NB4 (cell line): ENCODE data around the gene FASTK.

Source experiments
- DNase-seq: peaks from one replicate; pipeline ENCODE4 v3.0.0; 2010; ENCODE audit warnings: low read depth
- H3K4me3 ChIP-seq: one replicate; pipeline ENCODE4 v1.5.1; 2011; ENCODE audit warnings: mild to moderate bottlenecking, low read depth, low read length, moderate library complexity
- MYC ChIP-seq: IDR thresholded peaks from 2 replicates; pipeline ENCODE4 v1.6.1; 2011; ENCODE audit warnings: low read depth, low read length
- POLR2A ChIP-seq: IDR thresholded peaks from 2 replicates; pipeline ENCODE4 v1.6.1; 2011; ENCODE audit warnings: mild to moderate bottlenecking; ENCODE audit not compliant: insufficient read length; ENCODE audit errors: extremely low read depth
- TF ChIP-seq, protein P1 (sequence below): IDR thresholded peaks from one replicate; pipeline ENCODE4 v1.5.1; 2012; ENCODE audit warnings: low read depth, low read length
- TF ChIP-seq, protein P2 (sequence below): IDR thresholded peaks from 2 replicates; pipeline ENCODE4 v1.6.1; 2011; ENCODE audit warnings: low read depth, low read length

The FASTK gene

DNA sequence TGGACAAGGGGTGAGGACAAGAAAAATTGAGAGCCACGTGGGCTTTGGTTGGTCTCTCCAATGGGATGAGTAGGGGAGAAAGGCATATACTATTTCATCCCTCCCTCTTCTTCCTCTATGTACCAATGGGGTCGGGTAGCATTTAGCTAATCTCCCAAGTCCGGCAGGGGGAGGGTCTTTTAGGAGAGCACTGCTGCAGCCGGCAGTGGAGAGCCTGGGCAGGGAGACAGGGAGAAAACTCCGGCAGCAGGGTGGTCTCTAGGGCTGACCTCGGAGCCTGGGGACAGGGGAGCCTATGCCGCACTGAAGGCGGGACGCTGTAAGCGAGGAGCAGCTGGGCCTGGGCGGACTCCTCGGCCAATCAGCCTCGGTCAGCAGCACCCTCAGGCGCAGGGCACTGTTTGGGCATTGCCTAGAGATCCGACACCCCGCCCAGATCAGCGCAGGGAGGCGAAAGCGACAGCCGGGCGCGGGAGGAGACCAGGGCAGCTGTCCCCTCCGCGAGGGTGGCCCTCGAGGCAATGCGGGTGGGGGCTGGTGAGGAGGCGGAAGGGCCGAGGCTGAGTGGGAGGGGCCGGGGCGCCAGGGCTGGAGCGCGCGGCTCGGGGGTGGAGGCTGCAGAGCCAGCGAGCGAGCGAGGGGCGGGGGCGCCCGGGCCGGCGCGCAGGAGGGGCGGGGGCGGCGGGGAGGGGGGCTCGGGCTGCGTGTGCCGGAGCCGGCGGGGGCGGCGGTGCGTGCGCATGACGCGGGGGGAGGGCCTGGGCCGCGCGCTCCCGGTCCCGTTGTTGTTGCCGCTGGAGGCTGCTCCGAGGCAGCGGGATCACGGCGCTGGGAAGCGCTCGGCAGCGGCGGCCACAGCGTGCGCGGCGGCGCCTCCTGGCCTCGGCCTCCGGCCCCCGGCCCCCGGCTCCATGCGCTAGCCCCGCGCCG, 5.3 kb upstream of the FASTK start, which contains the start of gene AGAP3:
AGAP3 (plus strand) TSS at position 785 of the 930 bp plus-strand sequence. CDS start 267 bp downstream, outside the sequence.
- peak within 1 kb of the TSS; percentile 63 for H3K4me3 ChIP-seq
- DNase-seq, result peak; percentile 92

DNA sequence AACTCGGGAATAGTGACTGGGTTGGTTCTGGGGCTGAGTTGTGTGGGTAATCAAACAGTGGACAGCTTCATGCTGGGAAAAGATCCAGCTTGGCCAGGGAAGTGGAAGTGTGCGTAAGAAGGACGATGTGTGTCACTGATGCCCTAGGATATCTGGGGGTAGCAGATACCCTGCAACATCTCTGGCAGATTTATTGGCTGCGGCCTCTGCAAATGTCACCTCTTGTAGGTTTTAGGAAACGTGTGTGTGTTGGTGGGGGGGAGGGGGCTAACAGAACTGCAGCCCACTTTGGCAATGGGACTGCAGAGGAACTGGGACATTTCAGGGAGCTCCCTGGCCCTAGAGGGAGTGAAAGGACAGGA, 4.7 kb upstream of the FASTK start:
- no peak for TF ChIP-seq MYC
- no peak for DNase-seq
- peak overlapping the region; percentile 50 for H3K4me3 ChIP-seq

More for the DNA sequence above, 5.3 kb upstream of the FASTK start, which contains the start of gene AGAP3:
- peak; percentile 79 for TF ChIP-seq MYC
- TF ChIP-seq POLR2A, result peak; percentile 92
- TF ChIP-seq, protein P1, sequence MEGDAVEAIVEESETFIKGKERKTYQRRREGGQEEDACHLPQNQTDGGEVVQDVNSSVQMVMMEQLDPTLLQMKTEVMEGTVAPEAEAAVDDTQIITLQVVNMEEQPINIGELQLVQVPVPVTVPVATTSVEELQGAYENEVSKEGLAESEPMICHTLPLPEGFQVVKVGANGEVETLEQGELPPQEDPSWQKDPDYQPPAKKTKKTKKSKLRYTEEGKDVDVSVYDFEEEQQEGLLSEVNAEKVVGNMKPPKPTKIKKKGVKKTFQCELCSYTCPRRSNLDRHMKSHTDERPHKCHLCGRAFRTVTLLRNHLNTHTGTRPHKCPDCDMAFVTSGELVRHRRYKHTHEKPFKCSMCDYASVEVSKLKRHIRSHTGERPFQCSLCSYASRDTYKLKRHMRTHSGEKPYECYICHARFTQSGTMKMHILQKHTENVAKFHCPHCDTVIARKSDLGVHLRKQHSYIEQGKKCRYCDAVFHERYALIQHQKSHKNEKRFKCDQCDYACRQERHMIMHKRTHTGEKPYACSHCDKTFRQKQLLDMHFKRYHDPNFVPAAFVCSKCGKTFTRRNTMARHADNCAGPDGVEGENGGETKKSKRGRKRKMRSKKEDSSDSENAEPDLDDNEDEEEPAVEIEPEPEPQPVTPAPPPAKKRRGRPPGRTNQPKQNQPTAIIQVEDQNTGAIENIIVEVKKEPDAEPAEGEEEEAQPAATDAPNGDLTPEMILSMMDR, result no peak
- TF ChIP-seq, protein P2, sequence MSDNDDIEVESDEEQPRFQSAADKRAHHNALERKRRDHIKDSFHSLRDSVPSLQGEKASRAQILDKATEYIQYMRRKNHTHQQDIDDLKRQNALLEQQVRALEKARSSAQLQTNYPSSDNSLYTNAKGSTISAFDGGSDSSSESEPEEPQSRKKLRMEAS, result peak; percentile 50

DNA sequence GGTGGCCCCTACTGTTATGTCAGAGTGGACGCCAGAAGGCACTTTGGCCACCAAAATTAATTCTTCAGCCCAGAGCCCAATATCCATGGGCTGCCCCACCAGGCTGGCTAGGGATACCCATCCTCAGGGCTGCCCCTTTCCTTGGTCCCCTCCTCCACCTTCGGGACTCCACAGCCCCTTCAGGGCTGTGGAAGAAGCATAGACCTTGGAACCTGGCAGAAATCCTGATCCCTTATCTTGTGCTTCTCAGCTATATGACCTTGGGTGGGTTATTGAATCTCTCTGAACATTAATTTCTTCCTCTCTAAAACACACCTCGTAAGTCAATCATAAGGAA, 3.2 kb upstream of the FASTK start:
- H3K4me3 ChIP-seq, result peak overlapping the region; percentile 60
- DNase-seq, result no peak
- TF ChIP-seq, protein P2, result no peak
- TF ChIP-seq, protein P1, result no peak
- no peak for TF ChIP-seq POLR2A
- no peak for TF ChIP-seq MYC

DNA sequence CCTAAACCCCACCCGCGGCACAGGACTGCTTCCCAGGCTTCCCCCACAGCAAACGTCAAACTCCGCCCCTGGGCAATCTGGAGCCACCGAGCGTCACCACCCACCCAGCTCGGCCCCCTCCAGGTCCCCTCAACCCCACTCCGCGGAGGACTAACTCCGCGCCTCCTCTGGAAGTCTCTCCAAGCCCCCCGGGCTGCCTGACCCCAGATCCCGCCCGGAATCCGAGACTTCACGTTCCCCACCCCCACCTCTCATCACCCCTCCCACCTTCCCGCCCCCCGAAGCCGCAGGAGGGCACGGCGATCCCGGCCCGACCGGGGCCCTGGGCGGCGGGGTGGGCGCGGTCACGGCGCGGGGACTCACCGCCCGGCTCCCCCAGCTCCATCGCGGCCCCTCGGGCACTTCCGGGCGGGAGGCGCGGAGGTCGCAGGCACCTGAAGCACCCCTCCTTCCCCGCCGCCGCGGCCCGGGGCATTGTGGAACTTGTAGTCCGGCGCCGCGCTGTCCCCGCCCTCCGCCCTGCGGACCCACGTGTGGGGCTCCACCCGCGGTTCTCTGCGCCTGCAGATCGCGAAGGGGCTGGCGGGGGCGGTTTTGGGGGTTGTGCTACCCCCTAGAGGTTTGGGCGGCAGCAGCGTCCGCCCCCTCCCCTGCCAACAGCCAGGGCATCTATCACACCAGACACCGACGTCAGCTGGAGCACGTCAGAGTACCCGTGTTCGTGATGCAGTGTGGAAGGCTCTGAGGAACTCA, 2.6 kb upstream of the FASTK start, which contains the start of gene TMUB1:
TMUB1 (minus strand) TSS at position 423 of the 753 bp plus-strand sequence. CDS start 930 bp downstream, outside the sequence.
- TF ChIP-seq MYC (peak; percentile 72), POLR2A (peak; percentile 20)
- TF ChIP-seq, protein P2, result peak; percentile 76
- TF ChIP-seq, protein P1, result no peak
- H3K4me3 ChIP-seq, result peak within 1 kb of the TSS; percentile 60
- DNase-seq, result peak; percentile 84

DNA sequence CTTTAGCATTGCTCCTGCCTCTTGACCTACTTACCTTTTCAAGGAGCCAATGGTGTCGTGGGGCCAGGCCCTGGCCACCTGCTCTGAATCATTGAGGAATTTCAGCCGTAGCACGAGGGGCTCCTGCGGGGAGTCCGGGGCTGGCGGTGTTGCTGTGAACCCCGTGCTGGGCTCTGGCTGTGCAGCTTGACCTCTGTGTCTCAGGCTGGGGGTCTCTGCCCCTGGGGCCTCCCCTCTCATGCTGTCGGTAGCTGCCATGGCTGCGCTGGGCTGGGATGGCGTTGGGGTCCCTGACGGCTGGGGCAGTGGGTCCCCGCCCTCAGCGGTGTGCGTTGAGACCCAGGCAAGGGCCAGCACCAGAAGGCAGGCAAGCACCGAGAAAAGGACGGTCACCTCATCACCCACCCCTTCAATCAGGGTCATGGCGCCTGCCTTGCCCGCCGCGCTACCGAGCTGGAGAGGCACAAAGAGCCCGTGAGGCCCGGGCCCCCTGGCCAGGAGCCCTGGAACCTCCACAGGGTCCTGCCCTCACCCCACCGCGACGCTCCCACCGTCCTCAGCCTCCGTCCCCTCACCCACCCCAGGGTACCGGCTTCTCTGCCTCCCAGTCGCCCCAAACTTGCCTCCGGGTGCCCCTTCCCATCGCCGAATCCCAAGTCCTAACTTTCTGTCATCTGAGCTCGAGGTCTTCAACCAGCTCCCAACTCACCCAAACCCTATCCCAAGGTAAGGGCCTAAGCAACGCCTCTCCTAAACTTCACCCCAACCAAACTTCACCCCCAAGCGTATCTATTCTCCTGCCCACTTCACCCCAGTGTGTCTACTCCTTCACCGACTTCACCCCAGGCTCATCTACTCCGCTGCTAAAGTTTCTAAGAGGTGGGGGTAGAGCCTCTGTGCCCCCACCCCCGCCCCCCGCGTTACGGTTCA, 1.8 kb upstream of the FASTK start:
- DNase-seq, result no peak
- H3K4me3 ChIP-seq, result peak overlapping the region; percentile 60
- TF ChIP-seq MYC, result no peak
- TF ChIP-seq, protein P1, result no peak
- TF ChIP-seq POLR2A, result no peak
- TF ChIP-seq, protein P2, result no peak
